ENCODE measurements around the gene PTDSS2.
"Not testable (repeated sequence)": the region's sequence is repeated elsewhere in the genome, so short reads cannot be mapped to it uniquely, and the experiment has no call there.

The PTDSS2 gene

GRCh38 chr11:508956-509355 is 58.9 kb downstream of the PTDSS2 start:
- FAIRE-seq: no peak

- no peak for FAIRE-seq
Measured at GRCh38 chr11:512761-513595, 62.9 kb downstream of the PTDSS2 start.

GRCh38 chr11:514606-515005 is 64.5 kb downstream of the PTDSS2 start:
- no peak for FAIRE-seq

GRCh38 chr11:515131-515530 is 65.1 kb downstream of the PTDSS2 start:
- no peak for FAIRE-seq

GRCh38 chr11:516400-516799 is 66.3 kb downstream of the PTDSS2 start:
- FAIRE-seq: no peak

- FAIRE-seq: not testable (repeated sequence)
Measured at GRCh38 chr11:516918-517685, 67.0 kb downstream of the PTDSS2 start.

GRCh38 chr11:518463-519202 is 68.6 kb downstream of the PTDSS2 start:
- no peak for FAIRE-seq

- no peak for FAIRE-seq
Measured at GRCh38 chr11:520428-521176, 70.5 kb downstream of the PTDSS2 start.

- no peak for FAIRE-seq
Measured at GRCh38 chr11:521177-521688, 71.2 kb downstream of the PTDSS2 start.

GRCh38 chr11:526192-526591 is 76.1 kb downstream of the PTDSS2 start:
- no peak for FAIRE-seq

GRCh38 chr11:528166-528814 is 78.2 kb downstream of the PTDSS2 start:
- no peak for FAIRE-seq

- FAIRE-seq: no peak
Measured at GRCh38 chr11:528815-529727, 79.0 kb downstream of the PTDSS2 start.

- FAIRE-seq: no peak
Measured at GRCh38 chr11:529728-530411, 79.8 kb downstream of the PTDSS2 start.

GRCh38 chr11:530960-531831 is 81.1 kb downstream of the PTDSS2 start:
- no peak for FAIRE-seq

GRCh38 chr11:531919-532526 is 81.9 kb downstream of the PTDSS2 start:
- no peak for FAIRE-seq

GRCh38 chr11:532527-532985 is 82.5 kb downstream of the PTDSS2 start:
- no peak for FAIRE-seq

- no peak for FAIRE-seq
Measured at GRCh38 chr11:532986-533585, 83.0 kb downstream of the PTDSS2 start.

All from islet of Langerhans (tissue), 1 donor.